Measurements from ENCODE around the gene ISX.

ISX gene

DNA sequence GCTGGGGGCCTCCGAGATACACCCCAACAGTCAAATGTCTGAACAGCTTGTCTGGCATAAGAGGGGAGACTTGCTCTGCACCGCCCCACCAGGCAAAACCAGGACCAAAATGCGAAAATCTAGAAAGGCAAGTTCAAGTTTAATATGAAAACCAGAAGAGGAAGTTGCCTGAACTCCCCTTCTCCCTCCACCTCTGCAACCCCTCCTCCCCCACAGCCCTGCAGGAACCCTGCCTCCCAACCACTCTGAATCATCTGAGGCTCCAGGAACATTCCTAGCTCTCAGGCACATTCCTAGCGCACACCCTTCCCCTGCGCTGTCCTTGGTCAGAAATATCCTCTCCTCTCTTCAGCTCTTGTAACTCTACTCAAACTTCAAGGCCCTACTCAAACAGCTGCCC is 36.7 kb downstream of the ISX start:
- H3K4me2 ChIP-seq (ENCODE audit: low read length), result no peak overlapping the region; the same call in 1 of the 2 replicates

DNA sequence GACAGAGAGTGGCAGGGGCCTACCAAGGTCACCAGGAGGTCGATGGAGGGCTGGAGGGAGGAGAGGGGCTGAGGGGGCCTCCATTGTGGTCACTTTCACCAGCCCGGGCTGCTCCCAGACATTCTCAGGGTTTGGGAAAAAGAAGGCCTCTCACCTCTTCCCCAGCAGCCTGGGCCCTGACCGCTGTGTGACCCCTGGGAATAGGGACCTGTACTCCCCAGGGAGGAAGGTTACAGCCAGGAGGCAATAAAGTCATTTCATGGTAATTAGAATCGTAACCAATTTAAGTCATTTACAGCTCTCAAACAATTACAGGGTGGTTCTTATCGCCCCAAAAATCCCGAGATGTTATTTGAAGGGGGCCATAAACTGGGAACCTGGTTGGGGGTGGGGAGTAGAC is 37.8 kb downstream of the ISX start:
- Histone ChIP-seq H3F3A (ENCODE audit: control insufficient read depth, insufficient read depth) (0 out of 2 replicates have a peak, but pooled peaks cover 3% of the 10 kb centered on the region), H3K36me3 (ENCODE audit: control insufficient read depth, low read length) (no peaks in the 10 kb centered on the region), H4K20me1 (ENCODE audit: control insufficient read depth, insufficient read depth, low read depth, low read length) (no peaks in the 10 kb centered on the region), H3K4me2 (ENCODE audit: low read length) (no peak overlapping the region), H3K4me1 (ENCODE audit: control insufficient read depth, low read length) (peaks cover 39% of the 10 kb centered on the region), H3K27ac (ENCODE audit: low read depth, low read length) (no peak overlapping the region), H3K27me3 (ENCODE audit: control insufficient read depth, low read length) (no peaks in the 10 kb centered on the region), H3K9me2 (replicated peaks; ENCODE audit: control insufficient read depth, low read length) (no peaks in the 10 kb centered on the region), H3K79me2 (ENCODE audit: control insufficient read depth, low read length) (no peaks in the 10 kb centered on the region), H3K4me3 (ENCODE audit: low read length) (no peak overlapping the region), H3K9me3 (ENCODE audit: control insufficient read depth, insufficient read depth, low read length) (no peaks in the 10 kb centered on the region)
- TF ChIP-seq, protein P1, sequence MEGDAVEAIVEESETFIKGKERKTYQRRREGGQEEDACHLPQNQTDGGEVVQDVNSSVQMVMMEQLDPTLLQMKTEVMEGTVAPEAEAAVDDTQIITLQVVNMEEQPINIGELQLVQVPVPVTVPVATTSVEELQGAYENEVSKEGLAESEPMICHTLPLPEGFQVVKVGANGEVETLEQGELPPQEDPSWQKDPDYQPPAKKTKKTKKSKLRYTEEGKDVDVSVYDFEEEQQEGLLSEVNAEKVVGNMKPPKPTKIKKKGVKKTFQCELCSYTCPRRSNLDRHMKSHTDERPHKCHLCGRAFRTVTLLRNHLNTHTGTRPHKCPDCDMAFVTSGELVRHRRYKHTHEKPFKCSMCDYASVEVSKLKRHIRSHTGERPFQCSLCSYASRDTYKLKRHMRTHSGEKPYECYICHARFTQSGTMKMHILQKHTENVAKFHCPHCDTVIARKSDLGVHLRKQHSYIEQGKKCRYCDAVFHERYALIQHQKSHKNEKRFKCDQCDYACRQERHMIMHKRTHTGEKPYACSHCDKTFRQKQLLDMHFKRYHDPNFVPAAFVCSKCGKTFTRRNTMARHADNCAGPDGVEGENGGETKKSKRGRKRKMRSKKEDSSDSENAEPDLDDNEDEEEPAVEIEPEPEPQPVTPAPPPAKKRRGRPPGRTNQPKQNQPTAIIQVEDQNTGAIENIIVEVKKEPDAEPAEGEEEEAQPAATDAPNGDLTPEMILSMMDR (IDR thresholded peaks at IDR 0.05; ENCODE audit: low read depth, low read length, poor library complexity, severe bottlenecking), result no peak
- TF ChIP-seq EZH2phosphoT487 (IDR thresholded peaks at IDR 0.05; ENCODE audit: borderline replicate concordance, low read length), result no peak

More for the DNA sequence above, 36.7 kb downstream of the ISX start:
- Histone ChIP-seq H3K4me3 (ENCODE audit: low read length) (no peak overlapping the region), H3F3A (ENCODE audit: control insufficient read depth, insufficient read depth) (0 out of 2 replicates have a peak, but pooled peaks cover 3% of the 10 kb centered on the region), H3K27me3 (ENCODE audit: control insufficient read depth, low read length) (no peaks in the 10 kb centered on the region), H4K20me1 (ENCODE audit: control insufficient read depth, insufficient read depth, low read depth, low read length) (no peaks in the 10 kb centered on the region), H3K9me2 (replicated peaks; ENCODE audit: control insufficient read depth, low read length) (no peaks in the 10 kb centered on the region), H3K36me3 (ENCODE audit: control insufficient read depth, low read length) (no peaks in the 10 kb centered on the region), H3K9me3 (ENCODE audit: control insufficient read depth, insufficient read depth, low read length) (no peaks in the 10 kb centered on the region), H3K79me2 (ENCODE audit: control insufficient read depth, low read length) (no peaks in the 10 kb centered on the region), H3K27ac (ENCODE audit: low read depth, low read length) (no peak overlapping the region), H3K4me1 (ENCODE audit: control insufficient read depth, low read length) (peaks cover 36% of the 10 kb centered on the region)
- TF ChIP-seq, protein P1 (IDR thresholded peaks at IDR 0.05; ENCODE audit: low read depth, low read length, poor library complexity, severe bottlenecking), result peak; percentile 19
- TF ChIP-seq EZH2phosphoT487 (IDR thresholded peaks at IDR 0.05; ENCODE audit: borderline replicate concordance, low read length), result no peak

DNA sequence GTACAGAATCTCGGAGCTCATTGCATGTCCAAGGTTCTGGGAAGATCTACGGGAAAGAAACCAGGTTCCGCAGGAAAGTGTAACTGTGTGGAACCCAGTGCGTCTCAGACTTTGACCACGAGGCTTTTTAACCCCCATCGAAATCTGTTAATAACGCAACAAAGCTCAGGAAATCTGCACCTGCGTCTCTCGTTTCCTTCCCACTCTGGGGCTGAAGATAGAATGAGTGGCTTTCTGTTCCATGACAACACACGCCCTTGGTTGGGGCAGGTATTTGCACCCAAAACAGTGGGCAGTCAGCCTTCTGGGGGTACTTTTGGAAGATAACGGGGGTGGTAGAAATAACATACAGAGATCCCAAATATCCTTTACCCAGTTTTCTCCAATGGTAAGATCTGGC is 38.5 kb downstream of the ISX start:
- H3F3A ChIP-seq (ENCODE audit: control insufficient read depth, insufficient read depth), result 0 out of 2 replicates have a peak, but pooled peaks cover 3% of the 10 kb centered on the region
- H3K4me3 ChIP-seq (ENCODE audit: low read length), result no peak overlapping the region
- no peak overlapping the region for H3K4me2 ChIP-seq (ENCODE audit: low read length)
- H4K20me1 ChIP-seq (ENCODE audit: control insufficient read depth, insufficient read depth, low read depth, low read length), result no peaks in the 10 kb centered on the region
- no peaks in the 10 kb centered on the region for H3K79me2 ChIP-seq (ENCODE audit: control insufficient read depth, low read length)
- no peaks in the 10 kb centered on the region for H3K9me3 ChIP-seq (ENCODE audit: control insufficient read depth, insufficient read depth, low read length)
- H3K27ac ChIP-seq (ENCODE audit: low read depth, low read length), result no peak overlapping the region
- H3K9me2 ChIP-seq (replicated peaks; ENCODE audit: control insufficient read depth, low read length), result no peaks in the 10 kb centered on the region
- TF ChIP-seq, protein P1 (IDR thresholded peaks at IDR 0.05; ENCODE audit: low read depth, low read length, poor library complexity, severe bottlenecking), result no peak
- no peak for TF ChIP-seq EZH2phosphoT487 (IDR thresholded peaks at IDR 0.05; ENCODE audit: borderline replicate concordance, low read length)
- no peaks in the 10 kb centered on the region for H3K27me3 ChIP-seq (ENCODE audit: control insufficient read depth, low read length)
- peaks cover 39% of the 10 kb centered on the region for H3K4me1 ChIP-seq (ENCODE audit: control insufficient read depth, low read length)
- H3K36me3 ChIP-seq (ENCODE audit: control insufficient read depth, low read length), result no peaks in the 10 kb centered on the region

All from DOHH2 (cell line).